GM18858 (cell line): ENCODE data around the gene RHBDF2.
"Not testable (repeated sequence)": the region's sequence is repeated elsewhere in the genome, so short reads cannot be mapped to it uniquely, and the experiment has no call there.

Source experiments
- ATAC-seq: cut with Tn5 transposase; IDR thresholded peaks from one replicate; pipeline ENCODE4 v1.9.1; 2021; ENCODE audit not compliant: unreplicated experiment

Gene RHBDF2

DNA sequence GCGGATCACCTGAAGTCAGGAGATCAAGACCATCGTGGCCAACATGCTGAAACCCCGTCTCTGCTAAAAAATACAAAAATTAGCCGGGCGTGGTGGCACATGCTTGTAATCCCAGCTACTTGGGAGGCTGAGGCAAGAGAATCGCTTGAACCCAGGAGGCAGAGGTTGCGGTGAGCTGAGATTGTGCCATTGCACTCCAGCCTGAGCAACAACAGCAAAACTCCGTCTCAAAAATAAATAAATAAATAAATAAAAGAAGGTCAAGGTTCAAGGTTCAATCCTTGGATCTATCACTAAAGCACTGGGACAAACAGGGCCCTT lies 24.2 kb upstream of the RHBDF2 start:
- ATAC-seq = not testable (repeated sequence)

DNA sequence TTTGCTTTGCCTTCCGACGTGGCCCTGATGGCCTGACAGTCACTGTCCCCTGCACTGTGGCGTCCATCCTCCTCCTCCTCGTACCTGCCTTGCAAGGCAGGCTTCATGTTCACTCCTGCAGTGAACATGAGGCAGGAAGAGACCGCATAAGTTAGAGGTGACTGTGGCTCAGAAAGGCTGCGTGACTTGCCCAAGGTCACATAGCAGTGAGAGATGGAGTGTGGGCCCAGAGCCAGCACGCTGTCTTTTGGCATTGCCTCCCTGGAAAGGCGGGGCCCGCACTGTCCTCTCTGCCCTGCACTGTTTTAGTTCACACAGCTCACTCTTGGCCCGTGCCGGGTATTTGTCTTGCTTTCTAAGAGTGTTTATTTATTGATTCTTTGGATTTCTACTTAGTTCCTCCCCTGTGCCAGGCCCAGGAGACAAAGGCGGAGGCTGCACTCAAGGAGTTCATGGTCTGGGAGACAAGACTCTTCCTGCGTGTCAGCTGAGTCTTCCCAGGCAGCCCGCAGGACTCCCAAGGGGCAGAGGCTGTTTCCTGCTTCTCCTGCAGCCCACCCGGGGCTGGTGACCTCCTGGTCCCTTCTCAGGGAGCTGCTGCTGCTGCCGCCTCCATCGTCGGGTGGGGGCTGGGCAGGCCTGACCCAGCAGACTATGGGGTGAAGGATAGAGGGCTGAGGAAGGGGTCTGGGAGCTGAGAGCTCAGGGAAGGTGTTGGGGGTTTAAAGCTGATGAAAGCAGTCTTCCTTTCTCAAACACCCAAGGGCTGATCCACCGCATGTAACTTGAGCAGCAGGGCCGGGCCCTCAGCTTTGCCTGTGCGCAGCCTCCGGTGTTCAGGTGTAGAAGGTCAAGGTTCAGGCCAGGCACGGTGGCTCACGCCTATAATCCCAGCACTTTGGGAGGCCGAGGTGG lies 23.6 kb upstream of the RHBDF2 start:
- ATAC-seq = no peak

DNA sequence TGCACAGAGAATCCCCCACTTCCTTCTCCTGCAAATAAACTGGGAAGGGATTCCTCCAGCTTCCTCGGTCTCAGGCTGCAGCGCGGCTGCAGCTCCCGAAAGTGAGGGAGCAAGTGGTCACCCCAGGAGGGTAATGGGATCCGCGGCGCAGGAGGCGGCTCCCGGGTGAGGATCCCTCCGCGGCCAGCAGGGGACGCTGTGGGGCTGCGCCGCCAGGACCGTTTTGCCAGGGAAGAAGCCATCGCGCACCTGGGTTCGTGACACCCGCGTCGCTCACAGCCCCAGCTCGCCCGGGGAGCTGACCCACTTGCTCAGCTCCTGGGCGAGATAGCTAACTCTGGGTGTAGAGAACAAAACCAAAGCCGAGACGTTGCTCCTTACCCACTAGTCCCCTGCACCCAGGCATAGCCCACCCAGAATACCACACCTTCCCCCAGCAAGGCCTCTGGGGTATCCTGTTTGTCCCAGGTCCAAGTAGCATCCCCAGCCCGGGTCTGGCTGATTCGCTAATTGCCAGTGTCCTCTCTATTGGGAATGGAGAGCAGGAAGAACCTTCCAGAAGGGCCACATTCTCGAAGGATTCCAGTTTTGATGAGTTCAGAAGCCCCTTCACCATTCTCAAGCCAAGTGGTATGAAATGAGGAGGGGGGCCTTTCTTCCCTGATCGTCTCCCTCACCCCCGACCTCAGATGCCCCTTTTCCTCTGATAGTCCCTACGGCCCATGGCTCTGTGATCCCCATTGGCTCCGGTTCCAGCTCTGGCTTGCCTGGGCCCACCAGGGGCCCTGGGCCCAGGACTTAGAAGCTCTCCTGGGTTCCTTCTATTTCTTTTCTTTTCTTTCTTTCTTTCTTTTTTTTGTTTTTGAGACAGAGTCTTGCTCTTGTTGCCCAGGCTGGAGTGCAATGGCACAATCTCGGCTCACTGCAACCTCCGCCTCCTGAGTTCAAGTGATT lies 22.1 kb upstream of the RHBDF2 start:
- ATAC-seq = no peak

DNA sequence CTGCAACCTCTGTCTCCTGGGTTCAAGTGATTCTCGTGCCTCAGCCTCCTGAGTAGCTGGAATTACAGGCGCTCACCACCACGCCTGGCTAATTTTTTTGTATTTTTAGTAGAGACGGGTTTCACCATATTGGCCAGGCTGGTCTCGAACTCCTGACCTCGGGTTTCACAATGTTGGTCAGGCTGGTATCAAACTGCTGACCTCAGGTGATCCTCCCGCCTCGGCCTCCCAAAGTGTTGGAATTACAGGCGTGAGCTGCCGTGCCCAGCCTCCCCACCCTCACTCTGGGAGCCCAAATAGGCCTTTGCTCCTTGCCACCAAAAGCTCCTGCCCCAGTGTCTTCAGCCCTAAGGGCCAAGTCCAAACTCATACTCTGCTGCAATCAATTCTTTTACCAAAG lies 20.5 kb upstream of the RHBDF2 start:
- ATAC-seq = not testable (repeated sequence)

DNA sequence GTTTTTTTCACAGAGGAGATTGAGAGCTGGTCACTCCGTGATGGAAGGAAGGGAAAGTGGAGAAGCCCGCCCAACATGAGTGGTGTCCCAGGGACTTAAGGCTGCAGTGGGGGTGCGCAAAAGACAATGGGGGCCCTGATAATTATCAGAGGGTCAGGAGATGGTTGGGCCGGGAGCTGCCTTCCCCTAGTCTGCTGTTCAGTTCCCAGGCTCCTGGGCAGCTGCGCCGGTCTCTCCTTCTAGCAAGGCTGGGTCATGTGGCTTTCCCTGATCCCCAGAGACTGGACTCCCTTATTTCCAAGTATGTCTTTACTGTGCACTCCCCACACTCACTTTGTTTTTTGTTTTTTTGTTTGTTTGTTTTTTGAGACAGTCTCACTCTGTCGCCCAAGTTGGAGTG lies 20.0 kb upstream of the RHBDF2 start:
- ATAC-seq = no peak

DNA sequence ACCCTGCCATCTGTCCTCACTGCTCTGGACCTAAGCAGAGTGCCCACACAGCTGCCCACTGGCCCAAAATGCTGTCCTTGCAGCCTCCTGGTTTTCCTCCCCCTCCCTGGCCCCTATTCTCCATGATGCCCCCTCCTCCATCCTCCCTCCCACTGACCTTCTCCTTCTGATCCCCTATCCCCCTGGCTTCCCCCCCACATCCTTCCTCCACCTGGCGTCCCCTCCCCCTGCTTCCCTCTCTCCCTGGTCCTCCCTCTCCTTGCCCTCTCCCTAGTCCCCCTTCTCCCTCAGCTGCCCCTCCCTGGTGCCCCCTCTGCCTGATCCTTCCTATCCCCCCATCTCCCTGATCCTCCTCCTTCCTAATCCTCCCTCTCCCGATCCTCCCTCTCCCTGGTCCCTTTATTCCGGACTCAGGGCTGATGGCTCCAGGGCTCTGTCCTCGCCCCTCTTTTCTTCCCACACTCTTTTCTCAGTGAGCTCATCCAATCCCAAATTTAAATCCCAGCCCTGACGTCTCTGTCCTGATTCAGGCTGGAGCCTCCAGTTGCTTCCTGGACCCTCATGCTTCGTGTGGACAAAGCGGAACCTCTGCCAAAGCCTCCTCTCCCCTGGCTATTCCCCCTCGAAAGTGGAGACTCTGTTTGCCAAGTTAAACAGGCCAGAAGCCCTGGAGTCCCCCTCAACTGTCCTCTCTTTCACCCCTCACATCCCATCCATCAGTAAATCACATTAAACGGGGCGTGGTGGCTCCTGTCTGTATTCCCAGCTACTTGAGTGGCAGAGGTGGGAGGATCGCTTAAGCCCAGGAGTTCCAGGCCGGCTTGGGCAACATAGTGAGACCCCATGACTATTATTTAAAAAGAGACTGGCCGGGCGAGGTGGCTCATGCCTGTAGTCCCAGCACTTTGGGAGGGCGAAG lies 18.1 kb upstream of the RHBDF2 start:
- no peak for ATAC-seq

DNA sequence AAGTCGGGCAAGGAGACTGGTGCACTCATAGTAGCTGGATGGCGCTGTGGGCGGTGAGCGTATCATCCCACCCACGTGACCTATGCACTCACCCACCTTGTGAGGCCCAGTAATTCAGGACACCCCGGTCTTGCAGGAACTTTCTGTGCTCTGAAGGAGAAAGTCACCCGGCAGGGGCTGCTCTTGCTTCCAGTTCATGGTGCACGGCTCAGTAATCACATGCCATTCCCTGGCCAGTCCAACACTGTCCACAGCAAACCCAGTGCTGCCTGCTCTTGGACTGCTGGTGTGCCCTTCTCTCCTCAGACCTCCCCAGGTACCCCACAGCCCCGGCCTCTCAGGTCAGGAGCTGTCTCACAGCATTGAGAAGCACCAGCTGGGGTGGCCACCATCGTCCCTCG lies 16.4 kb upstream of the RHBDF2 start:
- ATAC-seq = no peak

DNA sequence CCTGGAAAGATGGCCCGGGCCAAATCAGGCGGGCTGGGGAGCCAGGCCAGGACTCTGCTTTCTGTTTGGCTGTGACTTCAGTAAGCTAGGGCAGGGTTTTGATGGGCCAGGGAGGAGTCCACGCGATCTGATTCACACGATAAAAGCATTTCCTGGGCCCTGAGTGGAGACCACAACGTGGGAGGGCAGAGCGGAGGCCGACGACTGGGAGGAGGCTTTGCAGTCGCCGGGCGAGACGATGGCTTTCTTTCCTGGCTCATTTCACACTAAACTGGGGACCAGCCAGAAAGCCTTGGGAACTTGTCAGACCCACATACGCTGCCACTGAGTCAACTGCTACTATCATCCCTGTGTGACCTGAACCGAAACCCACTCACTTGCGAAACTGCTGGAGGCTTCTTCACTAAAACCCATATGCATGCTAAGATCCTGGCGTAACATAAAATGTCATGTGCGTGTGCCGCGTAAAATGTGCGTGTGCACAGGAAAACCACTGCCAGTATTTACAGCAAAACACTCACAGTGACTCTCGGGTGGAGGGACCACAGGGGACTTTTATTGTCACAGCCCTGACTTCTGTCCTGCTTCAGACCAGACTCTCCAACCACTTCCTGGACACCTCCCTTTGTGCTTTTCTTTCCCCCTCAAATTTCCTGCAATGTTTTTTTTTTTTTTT lies 14.2 kb upstream of the RHBDF2 start:
- no peak for ATAC-seq

DNA sequence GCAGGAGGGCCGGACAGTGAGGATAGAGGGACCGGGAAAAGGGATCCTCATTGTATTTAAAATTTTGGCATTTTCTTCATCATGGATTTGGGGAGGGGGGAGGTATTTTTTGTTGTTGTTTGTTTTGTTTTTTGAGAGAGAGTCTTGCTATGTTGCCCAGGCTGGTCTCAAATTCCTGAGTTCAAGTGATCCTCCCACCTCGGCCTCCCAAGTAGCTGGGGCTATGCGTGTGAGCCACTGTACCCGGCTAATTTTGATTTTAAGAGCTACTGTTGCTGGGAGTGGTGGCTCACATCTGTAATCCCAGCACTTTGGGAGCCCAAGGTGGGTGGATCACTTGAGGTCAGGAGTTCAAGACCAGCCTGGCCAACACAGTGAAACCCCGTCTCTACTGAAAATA lies 13.1 kb upstream of the RHBDF2 start:
- not testable (repeated sequence) for ATAC-seq

DNA sequence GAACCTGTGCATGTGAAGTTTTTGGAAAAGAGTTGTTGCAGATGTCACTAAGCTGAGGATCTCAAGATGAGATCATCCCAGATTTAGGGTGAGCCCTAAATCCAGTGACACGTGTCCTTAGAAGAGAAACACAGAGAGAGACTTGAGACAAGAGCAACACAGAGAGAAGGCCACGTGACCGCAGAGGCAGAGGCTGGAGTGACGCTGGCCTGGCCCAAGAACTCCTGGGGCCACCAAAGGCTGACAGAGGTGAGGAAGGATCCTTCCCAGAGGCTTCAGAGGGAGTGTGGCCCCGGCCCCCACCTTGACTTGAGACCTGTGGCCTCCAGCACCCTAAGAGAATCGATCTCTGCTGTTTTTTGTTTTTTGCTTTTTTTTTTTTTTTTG lies 12.1 kb upstream of the RHBDF2 start:
- ATAC-seq = no peak

DNA sequence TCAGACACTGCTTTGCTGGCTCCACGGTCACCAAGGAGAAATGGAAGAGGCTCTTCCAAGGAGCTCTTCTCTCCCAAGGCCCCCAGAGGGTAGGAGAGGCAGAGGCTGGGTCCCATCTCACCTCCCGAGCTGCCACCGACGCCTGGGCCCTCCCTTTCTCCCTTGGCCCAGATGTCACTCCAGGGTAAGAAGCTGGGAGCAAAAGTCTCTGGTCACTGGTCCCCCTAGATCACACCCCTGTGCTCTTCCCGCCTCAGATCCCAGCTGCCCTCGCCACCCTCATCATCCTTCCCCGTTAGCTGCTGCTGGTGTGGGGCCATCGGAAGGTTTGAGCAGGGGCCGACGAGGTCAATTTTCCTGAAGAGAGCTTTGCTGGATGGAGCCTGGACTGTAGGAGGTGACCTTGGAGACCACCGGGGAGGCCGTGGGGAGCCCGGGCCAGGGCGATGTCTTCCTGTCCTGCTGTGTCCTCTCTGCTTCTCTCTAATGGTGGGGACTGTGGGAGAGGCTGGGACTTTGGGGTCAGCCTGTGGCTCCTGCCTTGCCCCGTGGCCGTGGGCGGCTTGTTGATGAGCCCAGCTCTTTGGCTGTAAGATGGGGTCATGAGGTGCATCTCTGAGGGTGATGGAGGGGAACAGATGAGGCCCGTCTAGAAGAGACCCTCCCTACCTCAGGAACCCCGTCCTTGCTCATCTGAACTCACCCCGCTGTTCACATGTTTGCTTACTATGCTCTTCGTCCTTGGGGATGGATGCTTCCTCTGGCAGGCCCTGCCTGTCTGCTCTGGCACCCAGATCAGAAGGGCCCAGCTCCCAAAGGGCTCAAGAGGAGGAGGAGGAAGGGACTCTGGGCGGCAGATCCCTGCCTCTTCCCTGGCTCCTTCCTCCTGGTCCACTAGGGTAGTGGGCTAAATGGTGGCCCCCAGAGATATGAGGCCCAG lies 11.4 kb upstream of the RHBDF2 start:
- ATAC-seq = no peak

DNA sequence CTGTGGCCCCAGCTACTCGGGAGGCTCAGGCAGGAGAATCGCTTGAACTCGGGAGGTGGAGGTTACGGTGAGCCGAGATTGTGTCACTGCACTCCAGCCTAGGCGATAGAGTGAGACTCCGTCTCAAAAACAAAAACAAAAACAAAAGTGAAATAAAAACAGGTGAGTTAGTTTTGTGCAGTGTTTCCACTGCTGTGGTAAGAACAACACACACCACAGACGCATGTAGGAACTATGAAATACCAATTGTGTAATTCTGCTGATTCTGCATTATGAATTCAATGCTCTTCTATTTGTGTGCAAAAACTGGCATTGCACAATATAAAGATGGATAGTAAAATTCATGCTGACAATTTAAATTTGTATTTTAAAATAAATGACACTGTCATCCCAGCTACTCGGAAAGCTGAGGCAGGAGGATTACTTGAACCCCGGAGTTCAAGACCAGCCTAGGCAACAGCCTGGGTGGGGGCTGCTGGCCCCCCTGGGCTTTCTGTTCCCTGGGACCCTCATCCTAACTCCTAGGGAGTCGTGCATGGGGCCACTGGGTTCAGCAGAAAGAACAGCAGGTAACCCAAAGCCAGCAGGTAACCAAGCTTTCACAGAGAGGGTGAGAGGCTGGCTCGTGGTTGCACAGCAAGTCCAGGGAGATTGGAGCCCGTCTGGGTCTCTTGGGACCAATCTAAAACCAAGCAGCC lies 10.6 kb upstream of the RHBDF2 start:
- no peak for ATAC-seq

DNA sequence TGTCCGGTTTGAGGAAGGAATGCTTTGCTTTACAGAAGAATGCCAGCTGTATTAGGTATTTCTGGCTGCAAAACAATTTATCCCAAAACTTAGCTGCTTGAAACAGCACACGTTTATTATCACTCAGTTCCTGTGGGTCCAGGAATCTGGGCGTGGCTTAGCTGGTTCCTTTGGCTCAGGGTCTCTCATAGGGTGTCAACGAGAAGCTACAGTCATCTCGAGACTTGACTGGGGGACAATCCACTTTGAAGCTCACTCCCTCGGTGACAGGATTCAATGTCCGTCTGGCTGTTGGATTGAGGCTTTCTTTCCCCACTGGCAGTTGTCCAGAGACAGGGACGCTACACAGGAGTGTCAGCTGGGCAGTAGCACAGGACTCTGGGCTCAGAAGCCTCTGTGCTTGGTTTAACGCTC lies 9.6 kb upstream of the RHBDF2 start:
- ATAC-seq = no peak

DNA sequence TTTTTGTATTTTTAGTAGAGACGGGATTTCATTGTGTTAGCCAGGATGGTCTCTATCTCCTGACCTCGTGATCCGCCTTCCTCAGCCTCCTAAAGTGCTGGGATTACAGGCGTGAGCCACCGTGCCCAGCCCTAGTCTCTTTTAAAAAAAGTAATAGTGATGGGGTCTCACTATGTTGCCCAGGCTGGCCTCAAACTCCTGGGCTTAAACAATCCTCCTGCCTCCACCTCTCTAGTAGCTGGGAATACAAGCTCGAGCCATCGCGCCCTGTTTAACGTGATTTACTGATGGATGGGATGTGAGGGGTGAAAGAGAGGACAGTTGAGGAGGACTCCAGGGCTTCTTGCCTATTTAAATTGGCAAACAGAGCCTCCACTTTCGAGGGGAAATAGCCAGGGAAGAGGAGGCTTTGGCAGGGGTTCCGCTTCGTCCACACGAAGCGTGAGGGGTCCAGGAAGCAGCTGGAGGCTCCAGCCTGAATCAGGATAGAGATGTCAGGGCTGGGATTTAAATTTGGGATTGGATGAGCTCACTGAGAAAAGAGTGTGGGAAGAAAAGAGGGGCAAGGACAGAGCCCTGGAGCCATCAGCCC lies 7.3 kb upstream of the RHBDF2 start:
- ATAC-seq = not testable (repeated sequence)

DNA sequence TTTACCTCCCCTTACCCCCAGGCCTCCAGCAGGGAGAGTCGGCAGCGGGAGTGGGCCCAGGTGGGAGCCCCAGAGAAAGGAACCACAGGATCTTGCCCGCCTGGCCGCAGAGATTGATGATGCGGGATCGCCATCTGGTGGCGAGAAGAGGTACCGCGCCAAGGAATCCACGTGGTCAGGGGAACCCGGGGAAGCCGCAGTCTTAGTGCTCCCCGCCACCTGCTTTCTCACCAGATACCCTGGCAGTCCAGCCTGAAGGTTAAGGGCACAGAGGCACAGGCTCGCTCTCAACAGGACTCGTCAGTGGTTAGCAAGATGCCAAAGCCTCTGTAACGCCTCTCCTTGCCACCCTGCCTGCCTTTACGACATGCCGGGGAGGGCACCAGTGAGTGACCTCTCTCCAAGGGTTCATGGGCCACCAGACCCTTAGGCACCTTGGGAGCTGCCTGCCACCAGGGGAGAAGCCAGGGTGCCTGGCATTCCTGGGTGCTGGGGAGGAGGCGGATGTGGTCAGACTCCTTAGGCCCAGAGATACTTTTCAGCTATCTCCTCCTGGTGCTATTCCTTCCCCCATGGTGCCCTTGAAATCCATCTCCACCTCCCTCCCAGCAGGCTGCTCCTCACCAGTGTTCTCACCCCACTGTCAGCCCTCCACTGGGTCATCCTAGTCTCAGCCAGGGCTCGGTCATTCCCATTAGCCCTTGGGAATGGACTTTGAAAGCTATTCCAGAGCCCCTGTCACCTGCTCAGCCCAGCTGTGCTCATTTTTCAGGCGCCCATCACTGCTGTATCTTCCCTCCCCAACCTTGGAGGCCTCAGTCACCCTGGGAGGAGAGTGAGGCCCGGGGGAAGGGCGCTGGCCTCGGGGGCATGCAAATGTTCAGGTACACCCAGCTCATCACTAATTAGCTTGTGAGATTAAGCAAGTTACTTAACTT lies 5.5 kb upstream of the RHBDF2 start:
- no peak for ATAC-seq

DNA sequence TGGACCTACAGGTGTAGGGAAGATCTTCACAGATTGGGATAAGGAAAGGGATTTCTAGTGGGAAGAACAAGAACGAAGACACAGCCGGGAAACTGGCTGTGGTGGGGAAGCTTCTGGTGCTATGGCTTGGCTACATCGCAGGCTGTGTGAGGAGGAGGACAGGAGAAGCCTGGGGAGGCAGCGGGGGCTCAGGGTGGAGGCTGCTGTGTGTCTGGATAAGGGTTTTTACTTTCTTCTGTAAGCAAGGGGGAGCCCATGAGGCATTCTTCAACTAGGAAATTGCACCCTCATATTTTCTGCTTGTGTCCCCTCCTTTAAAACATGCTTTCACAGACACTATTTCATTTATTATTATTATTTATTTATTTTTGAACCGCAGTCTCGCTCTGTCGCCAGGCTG lies 2.9 kb upstream of the RHBDF2 start:
- no peak for ATAC-seq
